ENCODE results near the gene STRBP. TPM values are rescaled to one million over a fixed set of nuclear protein-coding genes. Genes with fewer than 3 reads are reported as not detected.
A peak's percentile ranks its signal among the peaks of the same experiment; 100 is the strongest.
"Not testable (repeated sequence)": the region's sequence is repeated elsewhere in the genome, so short reads cannot be mapped to it uniquely, and the experiment has no call there.

The STRBP gene
- total RNA-seq, 1 donor from 2014 or later: 65.9 TPM

GRCh38 chr9:123302348-123303214 is 34.2 kb upstream of the STRBP start:
- Mint-ChIP-seq H3K27ac (peak overlapping the region; percentile 31), H3K4me1 (peaks cover 14% of the 10 kb centered on the region), H3K4me3 (no peak overlapping the region), H3K36me3 (no peaks in the 10 kb centered on the region), H3K9me3 (no peaks in the 10 kb centered on the region), H3K27me3 (ENCODE audit: low read depth) (peaks cover 2% of the 10 kb centered on the region)
- no peak for DNase-seq (ENCODE audit: low spot score in 2 of 2, unreplicated experiment in 2 of 2)
- no peak for TF ChIP-seq CTCF (IDR thresholded peaks at IDR 0.05; ENCODE audit: unreplicated experiment)

- not testable (repeated sequence) for DNase-seq (ENCODE audit: low spot score in 2 of 2, unreplicated experiment in 2 of 2); H3K4me3 Mint-ChIP-seq
Observed at GRCh38 chr9:123301936-123302335, 33.5 kb upstream of the STRBP start.

GRCh38 chr9:123300554-123300953 is 32.2 kb upstream of the STRBP start:
- Mint-ChIP-seq H3K9me3 (no peaks in the 10 kb centered on the region), H3K36me3 (no peaks in the 10 kb centered on the region), H3K27ac (no peak overlapping the region), H3K4me3 (no peak overlapping the region), H3K27me3 (ENCODE audit: low read depth) (peaks cover 2% of the 10 kb centered on the region), H3K4me1 (peaks cover 14% of the 10 kb centered on the region)
- TF ChIP-seq CTCF (IDR thresholded peaks at IDR 0.05; ENCODE audit: unreplicated experiment): no peak
- no peak for DNase-seq (ENCODE audit: low spot score in 2 of 2, unreplicated experiment in 2 of 2)

More at GRCh38 chr9:123301936-123302335, 33.5 kb upstream of the STRBP start:
- not testable (repeated sequence) for H3K9me3 Mint-ChIP-seq; H3K27ac Mint-ChIP-seq; H3K27me3 Mint-ChIP-seq (ENCODE audit: low read depth); H3K36me3 Mint-ChIP-seq
- peaks cover 13% of the 10 kb centered on the region for H3K4me1 Mint-ChIP-seq

- Mint-ChIP-seq H3K27me3 (ENCODE audit: low read depth) (peaks cover under 1% of the 10 kb centered on the region), H3K27ac (no peak overlapping the region), H3K4me3 (no peak overlapping the region), H3K9me3 (no peaks in the 10 kb centered on the region), H3K36me3 (no peaks in the 10 kb centered on the region), H3K4me1 (peaks cover 9% of the 10 kb centered on the region)
- TF ChIP-seq CTCF (IDR thresholded peaks at IDR 0.05; ENCODE audit: unreplicated experiment): no peak
- DNase-seq (ENCODE audit: low spot score in 2 of 2, unreplicated experiment in 2 of 2): no peak
Observed at GRCh38 chr9:123299558-123300126, 31.3 kb upstream of the STRBP start.

- no peak for DNase-seq (ENCODE audit: low spot score in 2 of 2, unreplicated experiment in 2 of 2)
- Mint-ChIP-seq H3K27ac (peak overlapping the region; percentile 0), H3K4me3 (no peak overlapping the region), H3K4me1 (peaks cover 4% of the 10 kb centered on the region), H3K27me3 (ENCODE audit: low read depth) (no peaks in the 10 kb centered on the region), H3K36me3 (no peaks in the 10 kb centered on the region), H3K9me3 (peaks cover 4% of the 10 kb centered on the region)
- no peak for TF ChIP-seq CTCF (IDR thresholded peaks at IDR 0.05; ENCODE audit: unreplicated experiment)
Observed at GRCh38 chr9:123296174-123296573, 27.8 kb upstream of the STRBP start.

- Mint-ChIP-seq H3K27ac (no peak overlapping the region), H3K27me3 (ENCODE audit: low read depth) (no peaks in the 10 kb centered on the region), H3K4me3 (no peak overlapping the region), H3K9me3 (peaks cover 4% of the 10 kb centered on the region), H3K4me1 (no peaks in the 10 kb centered on the region), H3K36me3 (no peaks in the 10 kb centered on the region)
- no peak for TF ChIP-seq CTCF (IDR thresholded peaks at IDR 0.05; ENCODE audit: unreplicated experiment)
- no peak for DNase-seq (ENCODE audit: low spot score in 2 of 2, unreplicated experiment in 2 of 2)
Observed at GRCh38 chr9:123291736-123292135, 23.4 kb upstream of the STRBP start.
